BLaER1 treated with 17β-estradiol and CSF1 and Interleukin-3, amounts not matched to agents 10 nM and 100 nM (cell line): ENCODE data around the gene PITPNB.
A peak's percentile ranks its signal among the peaks of the same experiment; 100 is the strongest.

Experiments
- H3K27ac ChIP-seq, 11 experiments: shearing (Covaris generic); formaldehyde crosslinking; 2 replicates each; pipeline ENCODE4 v1.8.1; 2022
- H3K27me3 ChIP-seq, 11 experiments: shearing (Covaris generic); formaldehyde crosslinking; 2 replicates each; pipeline ENCODE4 v1.8.1; 2022
- H3K36me3 ChIP-seq, 11 experiments: shearing (Covaris generic); formaldehyde crosslinking; 2 replicates each; pipeline ENCODE4 v1.8.1; 2022
- H3K4me1 ChIP-seq, 10 experiments: shearing (Covaris generic); formaldehyde crosslinking; 2 replicates each; pipeline ENCODE4 v1.8.1; 2022
- H3K4me2 ChIP-seq, 11 experiments: shearing (Covaris generic); formaldehyde crosslinking; 2 replicates each; pipeline ENCODE4 v1.8.1; 2022
- H3K4me3 ChIP-seq, 10 experiments: shearing (Covaris generic); formaldehyde crosslinking; 2 replicates each; pipeline ENCODE4 v1.8.1; 2022
- H3K9ac ChIP-seq, 11 experiments: shearing (Covaris generic); formaldehyde crosslinking; 2 replicates each; pipeline ENCODE4 v1.8.1; 2022
- H3K9me3 ChIP-seq, 11 experiments: shearing (Covaris generic); formaldehyde crosslinking; replicated peaks in 1 of 11; 2 replicates each; pipeline ENCODE4 v1.8.1; 2022
- H4K20me1 ChIP-seq, 11 experiments: shearing (Covaris generic); formaldehyde crosslinking; 2 replicates each; pipeline ENCODE4 v1.8.1; 2022
- Cebpa-rat ChIP-seq, 11 experiments: shearing (Covaris generic); IDR thresholded peaks; 2 replicates each; pipeline ENCODE4 v1.8.1; 2022

PITPNB gene

GRCh38 chr22:27906241-27906640 is 12.8 kb downstream of the PITPNB start:
- no peaks in the 10 kb centered on the region for H3K27me3 ChIP-seq
- peaks cover 68 to 100% (median 97%) of the 10 kb centered on the region in 11 experiments for H3K36me3 ChIP-seq

DNA sequence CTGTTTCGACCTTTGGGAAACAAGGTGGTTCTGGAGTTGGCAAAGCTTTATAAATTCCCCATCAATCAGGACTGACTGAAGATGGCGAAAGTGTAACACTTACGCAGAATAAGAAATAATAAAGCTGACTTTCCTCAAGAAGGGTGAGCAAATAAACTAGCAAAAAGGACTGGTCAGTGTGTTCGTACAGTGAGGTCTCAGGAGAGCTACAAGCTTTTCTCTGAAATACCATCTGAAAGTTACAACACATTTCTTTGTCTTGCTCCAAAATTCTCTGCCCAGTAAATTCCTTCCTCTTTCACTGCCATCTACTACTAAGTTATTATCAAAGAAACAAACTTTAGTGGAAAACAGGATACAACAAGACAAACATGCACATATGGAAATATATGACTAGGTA is 13.4 kb downstream of the PITPNB start:
- Histone ChIP-seq H4K20me1 (peaks cover 63 to 99% (median 83%) of the 10 kb centered on the region in 11 experiments; a peak in 21 of 22 replicates), H3K4me2 (peak overlapping the region in 2 of 11 experiments; percentile 22 to 54; a peak in 2 of 22 replicates), H3K4me1 (peaks cover 0 to 48% (median 5%) of the 10 kb centered on the region in 10 experiments; a peak in 7 of 20 replicates), H3K36me3 (peaks cover 70 to 100% (median 97%) of the 10 kb centered on the region in 11 experiments), H3K9me3 (no peaks in the 10 kb centered on the region), H3K9ac (no peak overlapping the region), H3K27me3 (no peaks in the 10 kb centered on the region), H3K27ac (no peak overlapping the region), H3K4me3 (no peak overlapping the region)
- no peak for TF ChIP-seq Cebpa-rat (IDR thresholded peaks at IDR 0.05)

More at GRCh38 chr22:27906241-27906640, 12.8 kb downstream of the PITPNB start:
- peaks cover 65 to 99% (median 83%) of the 10 kb centered on the region in 11 experiments; a peak in 21 of 22 replicates for H4K20me1 ChIP-seq
- no peak overlapping the region for H3K4me3 ChIP-seq
- H3K4me2 ChIP-seq, result peak overlapping the region in 2 of 11 experiments; percentile 22 to 54; a peak in 2 of 22 replicates
- H3K27ac ChIP-seq, result no peak overlapping the region
- no peak overlapping the region for H3K9ac ChIP-seq
- H3K9me3 ChIP-seq, result no peaks in the 10 kb centered on the region
- peaks cover 0 to 50% (median 5%) of the 10 kb centered on the region in 10 experiments; a peak in 8 of 20 replicates for H3K4me1 ChIP-seq
- no peak for TF ChIP-seq Cebpa-rat (IDR thresholded peaks at IDR 0.05)

GRCh38 chr22:27903805-27904473 is 15.1 kb downstream of the PITPNB start:
- no peak overlapping the region for H3K9ac ChIP-seq

DNA sequence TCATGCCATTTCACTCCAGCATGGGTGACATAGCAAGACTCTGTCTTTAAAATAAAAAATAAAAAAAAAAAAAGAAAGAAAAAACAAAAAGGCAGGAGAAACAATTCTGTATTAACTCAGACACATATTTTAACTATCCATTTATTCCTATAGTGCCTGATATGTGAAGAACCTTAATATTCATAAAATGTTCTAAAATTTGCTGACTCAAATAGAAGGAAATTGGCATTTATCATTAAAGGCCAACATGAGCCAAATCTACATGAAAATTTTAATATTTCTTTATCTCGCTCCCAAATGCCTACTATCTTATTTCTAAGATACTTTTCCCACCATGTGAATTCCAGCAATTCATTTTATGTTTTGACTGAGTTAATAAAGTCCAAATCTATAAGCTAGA is 18.9 kb downstream of the PITPNB start:
- Histone ChIP-seq H3K27me3 (no peaks in the 10 kb centered on the region), H3K27ac (no peak overlapping the region), H3K9me3 (no peaks in the 10 kb centered on the region), H3K4me2 (no peak overlapping the region), H3K4me3 (no peak overlapping the region), H3K9ac (no peak overlapping the region), H4K20me1 (peaks cover 42 to 100% (median 95%) of the 10 kb centered on the region in 11 experiments; a peak in 21 of 22 replicates), H3K36me3 (peaks cover 76 to 100% (median 97%) of the 10 kb centered on the region in 11 experiments), H3K4me1 (peaks cover 0 to 18% (median 0%) of the 10 kb centered on the region in 10 experiments; a peak in 6 of 20 replicates)
- no peak for TF ChIP-seq Cebpa-rat (IDR thresholded peaks at IDR 0.05)

More at GRCh38 chr22:27903805-27904473, 15.1 kb downstream of the PITPNB start:
- H3K27me3 ChIP-seq, result no peaks in the 10 kb centered on the region
- peaks cover 0 to 48% (median 5%) of the 10 kb centered on the region in 10 experiments; a peak in 7 of 20 replicates for H3K4me1 ChIP-seq
- H4K20me1 ChIP-seq, result peaks cover 63 to 100% (median 90%) of the 10 kb centered on the region in 11 experiments; a peak in 21 of 22 replicates
- H3K36me3 ChIP-seq, result peaks cover 68 to 100% (median 97%) of the 10 kb centered on the region in 11 experiments
- no peak overlapping the region for H3K27ac ChIP-seq
- H3K4me3 ChIP-seq, result no peak overlapping the region
- TF ChIP-seq Cebpa-rat (IDR thresholded peaks at IDR 0.05), result no peak
- H3K9me3 ChIP-seq, result no peaks in the 10 kb centered on the region
- peak overlapping the region in 2 of 11 experiments; percentile 38 to 48; a peak in 4 of 22 replicates for H3K4me2 ChIP-seq

DNA sequence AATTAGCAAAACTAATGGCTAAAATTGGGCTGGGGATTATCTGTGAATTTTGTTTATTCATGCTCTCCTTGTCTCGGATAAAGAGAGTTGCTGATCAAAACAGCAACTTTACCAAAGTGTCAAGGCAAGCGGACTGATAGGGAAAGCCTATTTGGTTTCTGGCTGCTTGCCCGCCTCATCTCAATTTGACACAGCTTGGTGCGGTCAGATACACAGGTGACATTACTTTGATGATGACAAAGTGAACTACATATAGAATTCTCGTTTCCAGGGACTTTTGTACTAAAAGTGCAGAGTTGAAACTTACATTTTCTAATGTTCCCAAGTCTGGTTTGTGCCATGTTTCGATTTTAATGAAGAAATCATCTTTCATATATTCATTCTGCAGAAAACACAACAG is 22.8 kb downstream of the PITPNB start:
- TF ChIP-seq Cebpa-rat (IDR thresholded peaks at IDR 0.05), result no peak
- H3K27ac ChIP-seq, result no peak overlapping the region
- H3K4me3 ChIP-seq, result no peak overlapping the region
- no peaks in the 10 kb centered on the region for H3K9me3 ChIP-seq
- no peaks in the 10 kb centered on the region for H3K27me3 ChIP-seq
- no peaks in the 10 kb centered on the region for H3K4me1 ChIP-seq
- H3K9ac ChIP-seq, result no peak overlapping the region
- peaks cover 12 to 91% (median 78%) of the 10 kb centered on the region in 11 experiments; a peak in 21 of 22 replicates for H4K20me1 ChIP-seq
- no peak overlapping the region for H3K4me2 ChIP-seq
- H3K36me3 ChIP-seq, result peaks cover 94 to 100% (median 99%) of the 10 kb centered on the region in 11 experiments

- Histone ChIP-seq H3K27me3 (no peaks in the 10 kb centered on the region), H3K27ac (no peak overlapping the region), H3K9ac (no peak overlapping the region), H4K20me1 (peaks cover 13 to 91% (median 78%) of the 10 kb centered on the region in 11 experiments; a peak in 20 of 22 replicates), H3K4me2 (no peak overlapping the region), H3K4me3 (no peak overlapping the region), H3K36me3 (peaks cover 94 to 100% (median 99%) of the 10 kb centered on the region in 11 experiments), H3K9me3 (no peaks in the 10 kb centered on the region), H3K4me1 (no peaks in the 10 kb centered on the region)
- TF ChIP-seq Cebpa-rat (IDR thresholded peaks at IDR 0.05), result no peak
Observed at GRCh38 chr22:27895600-27895999, 23.5 kb downstream of the PITPNB start.

GRCh38 chr22:27892811-27893210 is 26.2 kb downstream of the PITPNB start:
- Histone ChIP-seq H3K9ac (no peak overlapping the region), H3K36me3 (peaks cover 94 to 100% (median 99%) of the 10 kb centered on the region in 11 experiments), H3K9me3 (no peaks in the 10 kb centered on the region), H3K4me3 (no peak overlapping the region), H4K20me1 (peaks cover 15 to 91% (median 79%) of the 10 kb centered on the region in 11 experiments; a peak in 21 of 22 replicates), H3K4me1 (no peaks in the 10 kb centered on the region), H3K4me2 (no peak overlapping the region), H3K27me3 (no peaks in the 10 kb centered on the region), H3K27ac (no peak overlapping the region)
- no peak for TF ChIP-seq Cebpa-rat (IDR thresholded peaks at IDR 0.05)

DNA sequence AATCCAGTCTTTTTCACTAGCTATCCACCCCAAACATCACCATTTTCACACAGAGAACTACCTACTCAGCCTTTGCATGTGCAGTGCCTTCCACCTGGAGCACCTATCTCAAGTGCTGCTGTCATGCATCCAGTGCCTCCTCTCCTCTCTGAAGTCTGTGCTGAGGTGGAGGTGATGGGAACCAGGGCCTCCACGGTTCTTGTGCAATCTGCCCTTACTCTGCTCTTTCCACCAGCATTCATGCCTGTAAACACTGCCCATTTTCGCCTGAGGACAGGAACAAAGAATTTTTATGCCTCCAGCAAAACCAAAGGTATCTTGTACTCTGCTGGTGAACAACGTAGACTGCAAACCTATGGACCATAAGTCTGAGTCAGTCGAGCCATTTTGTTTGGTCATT is 27.0 kb downstream of the PITPNB start:
- TF ChIP-seq Cebpa-rat (IDR thresholded peaks at IDR 0.05), result no peak
- Histone ChIP-seq H3K36me3 (peaks cover 95 to 100% (median 99%) of the 10 kb centered on the region in 11 experiments), H3K9me3 (no peaks in the 10 kb centered on the region), H3K4me3 (no peak overlapping the region), H3K27ac (no peak overlapping the region), H3K4me2 (no peak overlapping the region), H3K9ac (no peak overlapping the region), H3K4me1 (no peaks in the 10 kb centered on the region), H4K20me1 (peaks cover 21 to 92% (median 79%) of the 10 kb centered on the region in 11 experiments; a peak in 21 of 22 replicates), H3K27me3 (no peaks in the 10 kb centered on the region)

DNA sequence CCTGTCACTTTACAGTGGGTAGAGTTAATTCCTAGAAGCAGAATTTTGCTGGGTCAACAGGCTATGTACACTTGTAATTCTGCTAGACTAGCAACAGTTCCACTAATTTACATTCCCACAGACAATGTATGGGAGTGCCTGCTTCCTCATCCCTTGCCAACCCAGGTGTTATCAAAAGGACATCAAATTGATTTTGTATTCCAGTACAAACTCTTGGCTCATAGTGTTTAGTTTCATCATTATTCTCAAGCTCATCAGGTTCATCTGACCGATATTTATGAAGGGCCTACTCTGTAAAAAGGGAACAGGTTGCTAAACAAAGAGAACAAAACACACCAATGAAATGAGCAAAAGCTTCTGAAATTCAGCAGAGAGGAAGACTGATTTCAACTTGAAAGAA is 30.7 kb downstream of the PITPNB start:
- Histone ChIP-seq H3K36me3 (peaks cover 83 to 100% (median 94%) of the 10 kb centered on the region in 11 experiments), H3K9ac (no peak overlapping the region), H3K4me1 (peaks cover 0 to 17% (median 0%) of the 10 kb centered on the region in 10 experiments; a peak in 5 of 20 replicates), H4K20me1 (peaks cover 49 to 95% (median 91%) of the 10 kb centered on the region in 11 experiments; a peak in 21 of 22 replicates), H3K4me2 (no peak overlapping the region), H3K27ac (no peak overlapping the region), H3K27me3 (no peaks in the 10 kb centered on the region), H3K9me3 (no peaks in the 10 kb centered on the region), H3K4me3 (no peak overlapping the region)
- no peak for TF ChIP-seq Cebpa-rat (IDR thresholded peaks at IDR 0.05)
